ENCODE data around the gene ELL. TPM values are rescaled to one million over a fixed set of nuclear protein-coding genes. Genes with fewer than 3 reads are reported as not detected.

ELL gene
- total RNA-seq, 1 experiment from 2014 or later = 17.3 TPM

- TF ChIP-seq GABPB1 (CRISPR knock-in tag; IDR thresholded peaks at IDR 0.05) (no peak), TEAD4 (CRISPR knock-in tag; IDR thresholded peaks at IDR 0.05) (no peak), CREB1 (CRISPR knock-in tag; IDR thresholded peaks at IDR 0.05) (no peak), SP1 (CRISPR knock-in tag; conservative IDR thresholded peaks at IDR 0.05) (no peak)
Observed at GRCh38 chr19:18551631-18552030, 29.8 kb upstream of the ELL start (continued).

GRCh38 chr19:18543814-18544475 is 22.1 kb upstream of the ELL start:
- POLR2A ChIA-PET = interaction anchor here (0.9 to 2.0 kb wide), 2 partner anchors 13 to 27 kb away, joined by 3 to 8 read pairs; partner anchors contain the start of genes KXD1 and UBA52
- CTCF ChIA-PET = interaction anchor here (1.1 to 1.4 kb wide), 7 partner anchors 14 to 77 kb away, joined by 3 to 7 read pairs (median 4); partner anchors contain the start of gene KXD1
- TF ChIP-seq ZNF512 (CRISPR knock-in tag; IDR thresholded peaks at IDR 0.05; ENCODE audit: borderline replicate concordance) (no peak), ZNF532 (CRISPR knock-in tag; IDR thresholded peaks at IDR 0.05; ENCODE audit: borderline replicate concordance) (no peak), ZSCAN18 (CRISPR knock-in tag; IDR thresholded peaks at IDR 0.05) (no peak), NFYB (CRISPR knock-in tag; conservative IDR thresholded peaks at IDR 0.05; ENCODE audit: low read depth) (no peak), AR (CRISPR knock-in tag; IDR thresholded peaks at IDR 0.05) (no peak), NR2C2 (CRISPR knock-in tag; IDR thresholded peaks at IDR 0.05) (no peak), CREB1 (CRISPR knock-in tag; IDR thresholded peaks at IDR 0.05) (no peak), ZNF281 (CRISPR knock-in tag; IDR thresholded peaks at IDR 0.05) (no peak), PRDM15 (CRISPR knock-in tag; IDR thresholded peaks at IDR 0.05) (no peak), ZNF121 (CRISPR knock-in tag; IDR thresholded peaks at IDR 0.05) (no peak), ZNF263 (CRISPR knock-in tag; IDR thresholded peaks at IDR 0.05; ENCODE audit: low read depth) (no peak), ZBTB21 (CRISPR knock-in tag; IDR thresholded peaks at IDR 0.05; ENCODE audit: borderline replicate concordance) (no peak), NFATC4 (CRISPR knock-in tag; IDR thresholded peaks at IDR 0.05) (no peak), ZBTB43 (CRISPR knock-in tag; IDR thresholded peaks at IDR 0.05) (no peak)

More at GRCh38 chr19:18543814-18544475, 22.1 kb upstream of the ELL start:
- peak; percentile 74 for ATAC-seq
- Mint-ChIP-seq H3K27ac (peak overlapping the region; percentile 90), H3K27me3 (ENCODE audit: low read depth) (0 out of 2 replicates have a peak, but pooled peaks cover 3% of the 10 kb centered on the region), H3K4me1 (peaks cover 16% of the 10 kb centered on the region), H3K4me3 (peak overlapping the region; percentile 80), H3K36me3 (peaks cover 20% of the 10 kb centered on the region), H3K9me3 (no peaks in the 10 kb centered on the region)
- DNase-seq (ENCODE audit: low spot score) = peak; percentile 41
